ENCODE data around the gene MOB3A. TPM values are rescaled to one million over a fixed set of nuclear protein-coding genes. Genes with fewer than 3 reads are reported as not detected.
"Not testable (repeated sequence)": the region's sequence is repeated elsewhere in the genome, so short reads cannot be mapped to it uniquely, and the experiment has no call there.

Gene MOB3A
- total and polyA plus RNA-seq, 2 experiments from 2014 or later = 53.1 to 53.7 TPM

GRCh38 chr19:2129892-2130770 lies 34.0 kb upstream of the MOB3A start:
- H4K20me1 ChIP-seq (ENCODE audit: insufficient read depth) = no peaks in the 10 kb centered on the region
- H2AFZ ChIP-seq = no peak overlapping the region
- H3K9me3 ChIP-seq (ENCODE audit: low read depth) = no peaks in the 10 kb centered on the region
- H3K4me3 ChIP-seq = no peak overlapping the region
- H3F3A ChIP-seq (ENCODE audit: insufficient read depth) = no peaks in the 10 kb centered on the region
- H3K36me3 ChIP-seq (ENCODE audit: low read depth) = peaks cover 7% of the 10 kb centered on the region; the same call in 1 of the 2 replicates
- peaks cover 88% of the 10 kb centered on the region for H3K79me2 ChIP-seq (ENCODE audit: insufficient read depth)
- no peak overlapping the region for H3K27ac ChIP-seq
- DNase-seq = no peak
- H3K4me2 ChIP-seq (ENCODE audit: unreplicated experiment) = no peak overlapping the region
- 93 to 97% methylated on average over 25 to 28 of the region's 28 CpGs for WGBS, 2 experiments (ENCODE audit: low coverage in 1 of 2, low lambda C conversion rate in 2 of 2, missing lambda C conversion rate in 2 of 2)
- in situ Hi-C loops (cut with MboI) = no loop called here
- no peaks in the 10 kb centered on the region for H3K4me1 ChIP-seq (ENCODE audit: insufficient read depth)
- no peaks in the 10 kb centered on the region for H3K9me2 ChIP-seq (ENCODE audit: insufficient read depth)
- no peaks in the 10 kb centered on the region for H3K27me3 ChIP-seq (replicated peaks; ENCODE audit: insufficient read depth)
- no peak for TF ChIP-seq EZH2phosphoT487 (IDR thresholded peaks at IDR 0.05; ENCODE audit: insufficient read depth, low read depth)
- no peak for TF ChIP-seq EZH2 (IDR thresholded peaks at IDR 0.05; ENCODE audit: insufficient read depth, poor library complexity, severe bottlenecking)
- no peak overlapping the region for H3K9ac ChIP-seq

GRCh38 chr19:2129486-2129885 lies 33.4 kb upstream of the MOB3A start:
- peaks cover 88% of the 10 kb centered on the region for H3K79me2 ChIP-seq (ENCODE audit: insufficient read depth)
- no peak for TF ChIP-seq EZH2phosphoT487 (IDR thresholded peaks at IDR 0.05; ENCODE audit: insufficient read depth, low read depth)
- TF ChIP-seq EZH2 (IDR thresholded peaks at IDR 0.05; ENCODE audit: insufficient read depth, poor library complexity, severe bottlenecking) = no peak
- DNase-seq = no peak
- H3K36me3 ChIP-seq (ENCODE audit: low read depth) = peaks cover 8% of the 10 kb centered on the region; the same call in 1 of the 2 replicates
- no peak overlapping the region for H3K4me2 ChIP-seq (ENCODE audit: unreplicated experiment)
- in situ Hi-C loops (cut with MboI) = no loop called here
- 88 to 91% methylated on average over 11 of the region's 11 CpGs for WGBS, 2 experiments (ENCODE audit: low coverage in 1 of 2, low lambda C conversion rate in 2 of 2, missing lambda C conversion rate in 2 of 2)
- H3K9me2 ChIP-seq (ENCODE audit: insufficient read depth) = no peaks in the 10 kb centered on the region
- H2AFZ ChIP-seq = no peak overlapping the region
- H3K9ac ChIP-seq = no peak overlapping the region
- H3K4me1 ChIP-seq (ENCODE audit: insufficient read depth) = no peaks in the 10 kb centered on the region
- H3K27ac ChIP-seq = no peak overlapping the region
- no peaks in the 10 kb centered on the region for H4K20me1 ChIP-seq (ENCODE audit: insufficient read depth)
- H3K4me3 ChIP-seq = no peak overlapping the region
- H3F3A ChIP-seq (ENCODE audit: insufficient read depth) = no peaks in the 10 kb centered on the region
- H3K9me3 ChIP-seq (ENCODE audit: low read depth) = no peaks in the 10 kb centered on the region
- no peaks in the 10 kb centered on the region for H3K27me3 ChIP-seq (replicated peaks; ENCODE audit: insufficient read depth)

- Histone ChIP-seq H3K4me3 (no peak overlapping the region), H4K20me1 (ENCODE audit: insufficient read depth) (no peaks in the 10 kb centered on the region), H3K4me2 (ENCODE audit: unreplicated experiment) (no peak overlapping the region), H3K27me3 (replicated peaks; ENCODE audit: insufficient read depth) (no peaks in the 10 kb centered on the region), H3K9ac (no peak overlapping the region), H3K27ac (no peak overlapping the region), H3K36me3 (ENCODE audit: low read depth) (peaks cover 8% of the 10 kb centered on the region; the same call in 1 of the 2 replicates), H2AFZ (no peak overlapping the region), H3K9me3 (ENCODE audit: low read depth) (no peaks in the 10 kb centered on the region), H3F3A (ENCODE audit: insufficient read depth) (no peaks in the 10 kb centered on the region), H3K79me2 (ENCODE audit: insufficient read depth) (peaks cover 86% of the 10 kb centered on the region), H3K9me2 (ENCODE audit: insufficient read depth) (no peaks in the 10 kb centered on the region), H3K4me1 (ENCODE audit: insufficient read depth) (no peaks in the 10 kb centered on the region)
- in situ Hi-C loops (cut with MboI) = no loop called here
- DNase-seq = no peak
- TF ChIP-seq EZH2phosphoT487 (IDR thresholded peaks at IDR 0.05; ENCODE audit: insufficient read depth, low read depth) (no peak), EZH2 (IDR thresholded peaks at IDR 0.05; ENCODE audit: insufficient read depth, poor library complexity, severe bottlenecking) (no peak)
- WGBS, 2 experiments (ENCODE audit: low coverage in 1 of 2, low lambda C conversion rate in 2 of 2, missing lambda C conversion rate in 2 of 2) = 91 to 92% methylated on average over 10 to 21 of the region's 21 CpGs
These were observed 32.9 kb upstream of the MOB3A start for GRCh38 chr19:2129022-2129421.

- H3F3A ChIP-seq (ENCODE audit: insufficient read depth); H3K9ac ChIP-seq; DNase-seq; in situ Hi-C loops (cut with MboI); H4K20me1 ChIP-seq (ENCODE audit: insufficient read depth); H3K4me1 ChIP-seq (ENCODE audit: insufficient read depth); H3K4me2 ChIP-seq (ENCODE audit: unreplicated experiment); H3K9me3 ChIP-seq (ENCODE audit: low read depth); H2AFZ ChIP-seq; H3K27me3 ChIP-seq (replicated peaks; ENCODE audit: insufficient read depth); H3K27ac ChIP-seq; H3K4me3 ChIP-seq; H3K9me2 ChIP-seq (ENCODE audit: insufficient read depth): not testable (repeated sequence)
- Histone ChIP-seq H3K36me3 (ENCODE audit: low read depth) (peaks cover 11% of the 10 kb centered on the region; the same call in 1 of the 2 replicates), H3K79me2 (ENCODE audit: insufficient read depth) (peaks cover 85% of the 10 kb centered on the region)
- 80 to 92% methylated on average over 7 to 25 of the region's 34 CpGs for WGBS, 2 experiments (ENCODE audit: low coverage in 1 of 2, low lambda C conversion rate in 2 of 2, missing lambda C conversion rate in 2 of 2)
These were observed 32.1 kb upstream of the MOB3A start for GRCh38 chr19:2128252-2128651.
